Ovary (tissue), 9 donors: ENCODE data around the gene DOC2A. TPM values are rescaled to one million over a fixed set of nuclear protein-coding genes. Genes with fewer than 3 reads are reported as not detected.
A peak's percentile ranks its signal among the peaks of the same experiment; 100 is the strongest.

Source experiments
- DNase-seq, 5 donors: peaks; one replicate each; pipeline ENCODE4 v3.0.0-alpha.2; 2019 to 2020
- H3K27ac ChIP-seq, 2 donors: fragments of 200-600 bp; one replicate each; pipeline versions ENCODE4 v1.5.1 to v1.8.0; 2019 to 2022
- H3K27me3 ChIP-seq: fragments of 200-600 bp; one replicate; pipeline ENCODE4 v1.8.0; 2022
- H3K36me3 ChIP-seq: fragments of 200-600 bp; sonication (generic); one replicate; pipeline ENCODE4 v1.5.1; 2019
- H3K4me1 ChIP-seq: one replicate; pipeline ENCODE4 v1.8.1; 2013; ENCODE audit warnings: mild to moderate bottlenecking, moderate library complexity; ENCODE audit not compliant: insufficient read depth
- H3K4me3 ChIP-seq: fragments of 200-600 bp; sonication (generic); one replicate; pipeline ENCODE4 v1.5.1; 2017
- H3K9me3 ChIP-seq, 2 donors: fragments of 200-600 bp in 1 of 2; sonication (generic) in 1 of 2; one replicate each; pipeline versions ENCODE4 v1.5.1 to v1.8.1; 2013 to 2019; ENCODE audit warnings: mild to moderate bottlenecking in 1 of 2, moderate library complexity in 1 of 2
- CTCF ChIP-seq, 3 donors: fragments of 450-650 bp in 2 of 3; fragments of 200-600 bp in 1 of 3; IDR thresholded peaks; one replicate each; pipeline versions ENCODE4 v1.5.1 to v1.8.0; 2016 to 2022; ENCODE audit warnings: antibody characterized with exemption in 3 of 3, mild to moderate bottlenecking in 1 of 3
- EP300 ChIP-seq: sonication (generic); formaldehyde crosslinking; IDR thresholded peaks from one replicate; pipeline ENCODE4 v1.6.1; 2017; ENCODE audit warnings: antibody characterized with exemption
- POLR2A ChIP-seq: fragments of 450-650 bp; IDR thresholded peaks from one replicate; pipeline ENCODE4 v1.6.1; 2017; ENCODE audit warnings: antibody characterized with exemption, mild to moderate bottlenecking, moderate library complexity
- WGBS, 3 donors: extraction: QIAGEN DNeasy Blood & Tissue Kit in 1 of 3; methylation state at CpG; one replicate each; pipeline versions ENCODE4 v1.1.5 to v1.1.7; 2013 to 2017; 5-methylcytosine and 5-hydroxymethylcytosine counted together
- intact Hi-C, 4 donors: fragments of 100-400 bp; cut with DNase I; formaldehyde crosslinking; loops; one replicate each; pipeline versions ENCODE4 v1.11.0 to v1.15.1; 2022 to 2023
- polyA plus RNA-seq, 2 donors: library from polyadenylated mRNA; stranded (reverse); fragments of 200-250 nt in 1 of 2; fragments of 350-450 nt in 1 of 2; fragmentation: Illumina TruSeq in 1 of 2; extraction: RNeasy Lipid Tissue Mini Kit (QIAGEN cat#74804) in 1 of 2; gene quantifications; one replicate each; pipeline ENCODE4 v1.2.3, GENCODE V29; 2013 to 2014
- total RNA-seq, 7 donors: library from RNA; depleted of rRNA in 2 of 7; stranded (reverse); fragments of >200 nt in 2 of 7; fragmentation: NEBNext Ultra II Directional in 3 of 7; extraction: Animal tissue kit (Norgen Biotek cat#: 25700) in 3 of 7; gene quantifications; one replicate each; pipeline versions ENCODE4 v1.1.0 to v1.2.4, GENCODE V29; 2016 to 2023
- donor health status: DM: no; HTN: no; CAD: no; lungs with moderate emphysema.
- donor health status: DM: no; HTN: no; CAD: no.
- donor health status: Bipolar disorder and iron deficiency.
- donor health status: DM: yes; HTN: yes; CAD: no.
- donor health status: DM: no; HTN: no; CAD: no.
- donor health status: DM: yes; HTN: yes; CAD: no.

The DOC2A gene
- total and polyA plus RNA-seq, 9 donors = 1.4 to 7.2 (median 3.7) TPM

GRCh38 chr16:29975811-29976511 is 34.9 kb downstream of the DOC2A start:
- 9 to 14% (median 10%) methylated on average over 6 of the region's 6 CpGs for WGBS, 3 donors
- DNase-seq = peak in 2 of 5 donors; percentile 12 to 23
- peak overlapping the region; percentile 4 for H3K4me3 ChIP-seq
- no peak overlapping the region for H3K27ac ChIP-seq
- H3K9me3 ChIP-seq = no peaks in the 10 kb centered on the region
- no peak for TF ChIP-seq CTCF (IDR thresholded peaks at IDR 0.05)
- TF ChIP-seq EP300 = no peak
- no peak for TF ChIP-seq POLR2A
- H3K36me3 ChIP-seq = no peaks in the 10 kb centered on the region
- intact Hi-C loops = no loop called here
- H3K27me3 ChIP-seq = no peaks in the 10 kb centered on the region
- peaks cover 13% of the 10 kb centered on the region for H3K4me1 ChIP-seq

- 27 to 35% (median 35%) methylated on average over 5 of the region's 5 CpGs for WGBS, 3 donors
- DNase-seq = peak in 1 of 5 donors; percentile 20
- intact Hi-C loops = no loop called here
- no peaks in the 10 kb centered on the region for H3K36me3 ChIP-seq
- TF ChIP-seq CTCF (IDR thresholded peaks at IDR 0.05) = no peak
- no peak for TF ChIP-seq EP300
- H3K27ac ChIP-seq = peak overlapping the region in 1 of 2 donors; percentile 7
- peaks cover 13% of the 10 kb centered on the region for H3K4me1 ChIP-seq
- peak overlapping the region; percentile 87 for H3K4me3 ChIP-seq
- no peaks in the 10 kb centered on the region for H3K9me3 ChIP-seq
- no peaks in the 10 kb centered on the region for H3K27me3 ChIP-seq
These were observed 35.7 kb downstream of the DOC2A start for GRCh38 chr16:29975134-29975538.

- peaks cover 13% of the 10 kb centered on the region for H3K4me1 ChIP-seq
- H3K27me3 ChIP-seq = no peaks in the 10 kb centered on the region
- intact Hi-C loops = no loop called here
- DNase-seq = peak in 2 of 5 donors; percentile 52 to 57
- H3K27ac ChIP-seq = peak overlapping the region; percentile 82 to 86
- TF ChIP-seq EP300 = no peak
- no peak for TF ChIP-seq POLR2A
- TF ChIP-seq CTCF (IDR thresholded peaks at IDR 0.05) = no peak
- H3K4me3 ChIP-seq = peak overlapping the region; percentile 87
- no peaks in the 10 kb centered on the region for H3K36me3 ChIP-seq
- no peaks in the 10 kb centered on the region for H3K9me3 ChIP-seq
- 1 to 2% (median 1%) methylated on average over 29 to 31 of the region's 31 CpGs for WGBS, 3 donors
These were observed 36.3 kb downstream of the DOC2A start for GRCh38 chr16:29974291-29975133.

GRCh38 chr16:29973384-29974246 is 37.2 kb downstream of the DOC2A start, which contains the start of gene TAOK2:
TSS of gene TAOK2 (plus strand) at chr16:29973868. CDS start at chr16:29977773, 3,905 bp downstream.
- intact Hi-C loops = no loop called here

More at GRCh38 chr16:29973384-29974246, 37.2 kb downstream of the DOC2A start, which contains the start of gene TAOK2:
- Histone ChIP-seq H3K27me3 (no peaks in the 10 kb centered on the region), H3K27ac (peak within 1 kb of the TSS; percentile 82 to 86), H3K9me3 (no peaks in the 10 kb centered on the region), H3K36me3 (no peaks in the 10 kb centered on the region), H3K4me3 (peak within 1 kb of the TSS; percentile 87), H3K4me1 (peaks cover 13% of the 10 kb centered on the region)
- TF ChIP-seq EP300 = no peak
- TF ChIP-seq POLR2A = peak; percentile 90
- TF ChIP-seq CTCF (IDR thresholded peaks at IDR 0.05) = no peak
- 2 to 3% (median 2%) methylated on average over 75 of the region's 75 CpGs for WGBS, 3 donors
- DNase-seq = peak; percentile 98 to 99 (median 99)
